Small intestine (tissue), 7 donors: ENCODE results near the gene NISCH. TPM values are rescaled to one million over a fixed set of nuclear protein-coding genes. Genes with fewer than 3 reads are reported as not detected.

Experiments used
- DNase-seq, 2 donors: peaks; one replicate each; pipeline versions ENCODE4 v3.0.0 to v3.0.0-alpha.2; 2013
- FAIRE-seq: peaks from 2 replicates; lab custom pipeline; 2012; peaks lifted over from hg19 to GRCh38; lab: Jason Lieb, UNC
- H3K27ac ChIP-seq, 3 donors: one replicate each; pipeline ENCODE4 v1.5.1; 2013; ENCODE audit warnings: low read length in 2 of 3, mild to moderate bottlenecking in 2 of 3, control low read depth in 1 of 3, inconsistent platforms in 1 of 3, low read depth in 1 of 3, moderate library complexity in 1 of 3
- H3K27me3 ChIP-seq, 3 donors: one replicate each; pipeline ENCODE4 v1.6.1; 2013; ENCODE audit warnings: low read length in 3 of 3, inconsistent platforms in 1 of 3; ENCODE audit not compliant: control insufficient read depth in 3 of 3, insufficient read depth in 3 of 3
- H3K36me3 ChIP-seq, 3 donors: one replicate each; pipeline ENCODE4 v1.6.1; 2013; ENCODE audit warnings: low read length in 3 of 3, inconsistent platforms in 1 of 3, low read depth in 1 of 3, mild to moderate bottlenecking in 1 of 3, moderate library complexity in 1 of 3; ENCODE audit not compliant: control insufficient read depth in 3 of 3, insufficient read depth in 2 of 3
- H3K4me1 ChIP-seq, 3 donors: one replicate each; pipeline ENCODE4 v1.6.1; 2013; ENCODE audit warnings: low read length in 2 of 3, inconsistent platforms in 1 of 3, low read depth in 1 of 3, mild to moderate bottlenecking in 1 of 3, moderate library complexity in 1 of 3; ENCODE audit not compliant: control insufficient read depth in 3 of 3, insufficient read depth in 2 of 3
- H3K4me3 ChIP-seq, 3 donors: one replicate each; pipeline ENCODE4 v1.5.1; 2013; ENCODE audit warnings: low read length in 3 of 3, control low read depth in 1 of 3, inconsistent platforms in 1 of 3, low read depth in 1 of 3, mild to moderate bottlenecking in 1 of 3, moderate library complexity in 1 of 3
- H3K9me3 ChIP-seq, 2 donors: one replicate each; pipeline ENCODE4 v1.6.1; 2013; ENCODE audit warnings: low read depth in 1 of 2, low read length in 1 of 2; ENCODE audit not compliant: control insufficient read depth in 2 of 2, insufficient read depth in 1 of 2
- WGBS, 3 donors: extraction: QIAGEN DNeasy Blood & Tissue Kit; methylation state at CpG; one replicate each; pipeline ENCODE4 v1.1.7; 2013; 5-methylcytosine and 5-hydroxymethylcytosine counted together
- polyA plus RNA-seq, 4 donors: library from polyadenylated mRNA; stranded (reverse) in 3 of 4; unstranded in 1 of 4; fragments of 200-250 nt in 3 of 4; fragments of 120-200 nt in 1 of 4; gene quantifications; one replicate each; pipeline versions ENCODE4 v1.2.1 to v1.2.3, GENCODE V29; 2013
- donor health status: healthy with polysubstance abuse.
- donor health status: control.
- donor health status: control.
- donor health status: Bipolar disorder and iron deficiency.
- donor health status: healthy.

Gene NISCH
- polyA plus RNA-seq, 4 donors = 25.9 to 78.1 (median 27.9) TPM

- Histone ChIP-seq H3K27ac (no peak overlapping the region), H3K9me3 (no peaks in the 10 kb centered on the region), H3K36me3 (peaks cover 0 to 19% (median 2%) of the 10 kb centered on the region in 3 donors), H3K4me3 (no peak overlapping the region), H3K4me1 (peaks cover 0 to 13% (median 5%) of the 10 kb centered on the region in 3 donors), H3K27me3 (no peaks in the 10 kb centered on the region)
- FAIRE-seq (no peak), DNase-seq (no peak)
- WGBS, 3 donors = 81 to 88% (median 84%) methylated on average over 2 of the region's 2 CpGs
Measured at GRCh38 chr3:52541050-52541449, 85.6 kb downstream of the NISCH start.

Other genes with a start within 250 kb of the NISCH start
- under 1 TPM in 2 of 4 donors, not detected in 2; 0.12 to 0.30 TPM for gene TLR9, start 230.0 kb upstream of the NISCH start, polyA plus RNA-seq
- 10 to 100 TPM; 23.1 to 54.1 (median 50.7) TPM for gene TWF2, start 216.4 kb upstream of the NISCH start, polyA plus RNA-seq
- 1 to 10 TPM; 1.8 to 9.3 (median 8.3) TPM for gene PPM1M, start 209.8 kb upstream of the NISCH start, polyA plus RNA-seq
- gene WDR82, start 177.0 kb upstream of the NISCH start, polyA plus RNA-seq = 10 to 100 TPM; 25.9 to 64.3 (median 36.1) TPM
- 100 to 1,000 TPM in 3 of 4 donors, 10 to 100 TPM in 1; 97.5 to 184 (median 163) TPM for gene GLYCTK, start 167.8 kb upstream of the NISCH start, polyA plus RNA-seq
- 10 to 100 TPM in 1 of 4 donors, 1 to 10 TPM in 3; 4.3 to 22.6 (median 7.5) TPM for gene DNAH1, start 139.3 kb upstream of the NISCH start, polyA plus RNA-seq
- gene BAP1, start 45.6 kb upstream of the NISCH start, polyA plus RNA-seq = 10 to 100 TPM; 54.8 to 59.4 (median 58.0) TPM
- 10 to 100 TPM in 1 of 4 donors, 1 to 10 TPM in 3; 6.8 to 11.6 (median 8.8) TPM for gene PHF7, start 44.9 kb upstream of the NISCH start, polyA plus RNA-seq
- 10 to 100 TPM in 1 of 4 donors, 1 to 10 TPM in 2, under 1 TPM in 1; 0.67 to 30.4 (median 1.7) TPM for gene SEMA3G, start 10.5 kb upstream of the NISCH start, polyA plus RNA-seq
- 100 to 1,000 TPM in 1 of 4 donors, 1 to 10 TPM in 2, under 1 TPM in 1; 0.79 to 110 (median 5.9) TPM for gene TNNC1, start 1.6 kb upstream of the NISCH start, polyA plus RNA-seq
- 10 to 100 TPM in 2 of 4 donors, 1 to 10 TPM in 2; 2.0 to 72.1 (median 24.4) TPM for gene STAB1, start 39.7 kb downstream of the NISCH start, polyA plus RNA-seq
- 10 to 100 TPM in 3 of 4 donors, 1 to 10 TPM in 1; 4.9 to 46.9 (median 23.8) TPM for gene NT5DC2, start 78.3 kb downstream of the NISCH start, polyA plus RNA-seq
- 10 to 100 TPM in 3 of 4 donors, 1 to 10 TPM in 1; 8.9 to 38.9 (median 20.3) TPM for gene UQCC5, start 81.0 kb downstream of the NISCH start, polyA plus RNA-seq
- 10 to 100 TPM in 2 of 4 donors, 1 to 10 TPM in 2; 6.7 to 36.2 (median 12.3) TPM for gene PBRM1, start 230.3 kb downstream of the NISCH start, polyA plus RNA-seq
- 10 to 100 TPM; 25.3 to 84.2 (median 55.3) TPM for gene GNL3, start 230.4 kb downstream of the NISCH start, polyA plus RNA-seq